HepG2 (cell line): ENCODE results near the gene ECD.

Experiments
- CREB1 ChIP-seq, 2 experiments: fragments of 450-650 bp in 1 of 2; IDR thresholded peaks; 2 replicates each; pipeline ENCODE4 v1.6.1; 2016 to 2017; ENCODE audit warnings: control low read depth in 1 of 2, mild to moderate bottlenecking in 1 of 2, missing compliant biosample characterization in 1 of 2, missing genetic modification characterization in 1 of 2
- JUN ChIP-seq: sonication (generic); formaldehyde crosslinking; IDR thresholded peaks from 2 replicates; pipeline ENCODE4 v1.4.0; 2020; ENCODE audit warnings: mild to moderate bottlenecking, missing genetic modification reagents
- KDM5A ChIP-seq: fragments of 200-600 bp; sonication (generic); IDR thresholded peaks from 2 replicates; pipeline ENCODE4 v1.7.0; 2018; ENCODE audit warnings: antibody characterized with exemption, mild to moderate bottlenecking, low read length, borderline replicate concordance
- MXI1 ChIP-seq: IDR thresholded peaks from 3 replicates; pipeline ENCODE4 v1.6.1; 2012; ENCODE audit warnings: low read depth, low read length, inconsistent platforms, borderline replicate concordance
- POLR2A ChIP-seq, 2 experiments: IDR thresholded peaks; 2 replicates each; pipeline ENCODE4 v1.6.1; 2011; ENCODE audit warnings: low read depth in 2 of 2, low read length in 2 of 2, mild to moderate bottlenecking in 1 of 2, moderate library complexity in 1 of 2; ENCODE audit not compliant: insufficient read depth in 1 of 2
- RBM22 ChIP-seq: fragments of 200-400 bp; formaldehyde crosslinking; optimal IDR thresholded peaks from 2 replicates; pipeline ENCODE3; 2017; ENCODE audit warnings: mild to moderate bottlenecking, low read length, moderate library complexity
- SIX1 ChIP-seq: sonication (generic); formaldehyde crosslinking; IDR thresholded peaks from 2 replicates; pipeline ENCODE4 v1.4.0; 2020; ENCODE audit warnings: missing genetic modification reagents, borderline replicate concordance
- UBTF ChIP-seq: sonication (generic); formaldehyde crosslinking; IDR thresholded peaks from 2 replicates; pipeline ENCODE4 v1.4.0; 2020; ENCODE audit warnings: mild to moderate bottlenecking, missing genetic modification reagents
- ZBTB33 ChIP-seq: sonication (generic); formaldehyde crosslinking; IDR thresholded peaks from 2 replicates; pipeline ENCODE4 v1.4.0; 2020; ENCODE audit warnings: missing genetic modification reagents
- ZNF205 ChIP-seq: IDR thresholded peaks from 2 replicates; pipeline ENCODE4 v1.6.1; 2018; ENCODE audit warnings: missing biosample characterization, missing genetic modification reagents
- ZNF598 ChIP-seq: sonication (generic); formaldehyde crosslinking; IDR thresholded peaks from 2 replicates; pipeline ENCODE4 v1.5.1; 2020; ENCODE audit warnings: mild to moderate bottlenecking, missing genetic modification reagents, borderline replicate concordance

GRCh38 chr10:73095481-73096021 is 72.3 kb downstream of the ECD start:
- TF ChIP-seq KDM5A (peak; percentile 52; the same call in 1 of the 2 replicates), ZNF205 (CRISPR knock-in tag) (no peak), ZBTB33 (no peak), JUN (CRISPR knock-in tag) (no peak), MXI1 (no peak), UBTF (no peak), CREB1 (IDR thresholded peaks at IDR 0.05) (no peak), CREB1 (CRISPR knock-in tag; IDR thresholded peaks at IDR 0.05) (no peak), RBM22 (peak; percentile 43), ZNF598 (CRISPR knock-in tag) (no peak), SIX1 (no peak), POLR2A (IDR thresholded peaks at IDR 0.05; ENCODE audit: insufficient read depth in 1 of 2, low read depth in 2 of 2, low read length in 2 of 2) (0 out of 4 replicates have a peak, but pooled peaks of 1 of the 2 experiments have one; percentile 25)
